Ascending aorta (tissue), 2 donors: ENCODE measurements around the gene SEMA5B. TPM values are rescaled to one million over a fixed set of nuclear protein-coding genes. Genes with fewer than 3 reads are reported as not detected.

Experiments
- DNase-seq, 2 donors: peaks; one replicate each; pipeline ENCODE4 v3.0.0-alpha.2; 2019; ENCODE audit warnings: low spot score in 2 of 2
- H3K27ac ChIP-seq, 2 donors: fragments of 200-600 bp; sonication (generic); one replicate each; pipeline ENCODE4 v1.5.1; 2016 to 2017; ENCODE audit warnings: mild to moderate bottlenecking in 1 of 2
- H3K27me3 ChIP-seq: fragments of 200-600 bp; sonication (generic); one replicate; pipeline ENCODE4 v1.5.1; 2017
- H3K36me3 ChIP-seq, 2 donors: fragments of 200-600 bp; sonication (generic); one replicate each; pipeline ENCODE4 v1.5.1; 2016
- H3K4me1 ChIP-seq, 2 donors: fragments of 200-600 bp; sonication (generic); one replicate each; pipeline ENCODE4 v1.5.1; 2016 to 2017; ENCODE audit warnings: mild to moderate bottlenecking in 1 of 2
- H3K4me3 ChIP-seq, 2 donors: fragments of 200-600 bp; sonication (generic); one replicate each; pipeline ENCODE4 v1.5.1; 2016 to 2017; ENCODE audit warnings: mild to moderate bottlenecking in 1 of 2
- H3K9me3 ChIP-seq, 2 donors: fragments of 200-600 bp; sonication (generic); one replicate each; pipeline ENCODE4 v1.5.1; 2016
- intact Hi-C: fragments of 100-400 bp; cut with DNase I; formaldehyde crosslinking; loops from one replicate; pipeline ENCODE4 v1.15.1; 2023
- total RNA-seq: library from RNA; depleted of rRNA; stranded (reverse); fragments of >200 nt; gene quantifications from one replicate; pipeline ENCODE4 v1.1.0, GENCODE V29; 2016
- TF ChIP-seq, protein P1 (sequence below), 3 experiments: fragments of 200-600 bp in 2 of 3; fragments of 450-650 bp in 1 of 3; sonication (generic) in 2 of 3; IDR thresholded peaks; one replicate each; pipeline ENCODE4 v1.5.1; 2016 to 2019; ENCODE audit warnings: antibody characterized with exemption in 3 of 3, mild to moderate bottlenecking in 1 of 3, moderate library complexity in 1 of 3

The SEMA5B gene
- total RNA-seq, 1 donor from 2014 or later, result 0.85 TPM

DNA sequence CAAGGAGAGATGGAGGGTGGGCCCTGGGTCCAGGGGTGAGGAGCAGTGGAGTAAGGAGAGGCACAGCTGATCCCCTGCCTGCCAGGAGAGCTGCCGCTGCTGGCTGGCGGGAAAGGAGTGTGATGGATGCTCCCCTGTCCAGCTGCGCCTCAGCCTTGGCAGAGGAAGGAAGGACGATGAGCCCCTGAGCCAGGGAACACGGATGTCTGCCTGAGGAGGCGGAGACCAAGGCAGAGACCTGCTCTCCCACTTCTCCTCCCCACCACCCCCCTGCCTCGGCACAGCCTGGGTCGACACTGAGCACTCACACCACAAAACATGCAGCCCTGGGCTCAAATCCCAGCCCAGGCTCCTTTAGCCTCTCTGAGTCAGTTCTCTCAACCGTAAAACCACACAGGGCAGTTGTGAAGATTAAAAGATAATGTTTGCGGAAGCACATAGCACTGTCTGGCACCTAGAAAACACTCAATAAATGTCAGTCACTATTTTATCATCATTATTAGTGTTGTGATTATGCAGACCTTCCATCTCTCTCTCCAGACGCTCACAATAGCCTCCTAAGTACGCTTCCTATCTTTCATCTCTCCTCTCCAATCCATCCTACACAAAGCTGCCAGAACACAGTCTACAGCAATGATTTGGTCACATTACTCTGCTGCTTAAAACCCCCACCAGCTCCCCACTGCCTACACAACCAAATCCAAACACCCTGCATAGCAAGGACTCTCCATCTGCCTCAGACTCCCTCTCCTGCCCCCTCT lies 52.2 kb downstream of the SEMA5B start:
- DNase-seq, result peak in 1 of 2 donors; percentile 66
- H3K27ac ChIP-seq, result peak overlapping the region; percentile 80 to 90
- H3K4me3 ChIP-seq, result no peak overlapping the region
- H3K27me3 ChIP-seq, result no peaks in the 10 kb centered on the region
- peaks cover 24 to 38% of the 10 kb centered on the region in 2 donors for H3K4me1 ChIP-seq
- TF ChIP-seq, protein P1, sequence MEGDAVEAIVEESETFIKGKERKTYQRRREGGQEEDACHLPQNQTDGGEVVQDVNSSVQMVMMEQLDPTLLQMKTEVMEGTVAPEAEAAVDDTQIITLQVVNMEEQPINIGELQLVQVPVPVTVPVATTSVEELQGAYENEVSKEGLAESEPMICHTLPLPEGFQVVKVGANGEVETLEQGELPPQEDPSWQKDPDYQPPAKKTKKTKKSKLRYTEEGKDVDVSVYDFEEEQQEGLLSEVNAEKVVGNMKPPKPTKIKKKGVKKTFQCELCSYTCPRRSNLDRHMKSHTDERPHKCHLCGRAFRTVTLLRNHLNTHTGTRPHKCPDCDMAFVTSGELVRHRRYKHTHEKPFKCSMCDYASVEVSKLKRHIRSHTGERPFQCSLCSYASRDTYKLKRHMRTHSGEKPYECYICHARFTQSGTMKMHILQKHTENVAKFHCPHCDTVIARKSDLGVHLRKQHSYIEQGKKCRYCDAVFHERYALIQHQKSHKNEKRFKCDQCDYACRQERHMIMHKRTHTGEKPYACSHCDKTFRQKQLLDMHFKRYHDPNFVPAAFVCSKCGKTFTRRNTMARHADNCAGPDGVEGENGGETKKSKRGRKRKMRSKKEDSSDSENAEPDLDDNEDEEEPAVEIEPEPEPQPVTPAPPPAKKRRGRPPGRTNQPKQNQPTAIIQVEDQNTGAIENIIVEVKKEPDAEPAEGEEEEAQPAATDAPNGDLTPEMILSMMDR (IDR thresholded peaks at IDR 0.05), result no peak
- no peaks in the 10 kb centered on the region for H3K36me3 ChIP-seq
- intact Hi-C loops, result loop anchor here (5.0 kb wide), 2 partner anchors 52 to 437 kb away; partner anchors contain the start of gene SEMA5B
- H3K9me3 ChIP-seq, result no peaks in the 10 kb centered on the region

DNA sequence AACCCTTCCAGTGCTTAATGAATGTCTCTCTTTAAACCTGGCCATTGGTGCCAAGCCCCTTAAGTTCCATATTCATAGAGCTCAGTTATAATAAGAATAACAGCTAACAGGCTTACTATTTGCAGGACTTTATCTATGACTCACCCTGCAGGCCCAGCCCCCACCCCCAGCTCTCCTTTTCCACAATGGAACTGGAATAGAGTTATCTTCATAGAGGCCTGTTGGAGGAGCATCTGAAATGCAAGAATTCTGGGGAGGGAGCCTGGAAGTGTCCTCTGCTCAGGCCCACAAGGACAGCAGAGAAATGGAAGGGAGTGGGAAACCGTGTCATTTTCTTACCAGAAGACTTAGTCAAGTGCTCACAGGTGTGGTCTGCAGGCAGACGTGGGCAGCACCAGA lies 52.8 kb downstream of the SEMA5B start:
- peak; percentile 42 to 88 for DNase-seq
- intact Hi-C loops, result loop anchor here (5.0 kb wide), 2 partner anchors 53 to 438 kb away; partner anchors contain the start of gene SEMA5B
- peaks cover 27 to 44% of the 10 kb centered on the region in 2 donors for H3K4me1 ChIP-seq

DNA sequence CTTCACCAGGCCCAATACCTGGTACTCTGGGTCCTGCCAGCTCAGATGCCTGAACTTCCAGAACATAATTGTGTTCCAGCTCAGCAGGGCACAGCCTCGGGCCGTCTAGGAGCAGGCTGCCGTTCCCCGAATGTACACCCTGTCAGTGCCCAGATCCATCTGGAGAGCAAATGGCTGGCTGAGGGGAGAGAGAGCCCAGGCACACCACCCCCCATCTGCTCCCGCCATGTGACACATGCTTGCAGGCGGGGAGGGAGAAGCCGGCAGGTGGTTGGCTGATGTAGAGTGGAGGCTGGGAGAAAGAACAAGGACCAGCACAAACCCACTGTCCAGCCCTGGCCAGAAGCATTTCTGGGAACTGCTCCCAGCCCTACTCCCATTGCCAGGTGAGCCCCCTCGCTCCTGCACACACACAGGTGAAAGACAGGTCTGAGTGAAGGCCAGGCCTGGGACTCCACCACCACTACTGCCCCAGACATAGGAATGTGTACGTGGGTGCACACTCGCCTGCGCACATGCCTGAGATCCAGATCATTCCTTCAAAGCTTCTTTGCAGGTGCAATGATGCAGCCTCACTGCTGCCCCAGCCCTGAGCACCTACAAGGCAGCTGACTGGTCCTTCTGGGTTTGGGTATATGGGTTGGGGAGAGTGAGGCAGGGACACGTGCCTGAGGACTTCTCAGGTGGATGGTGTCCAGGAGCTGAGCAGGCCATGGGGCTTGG lies 53.5 kb downstream of the SEMA5B start:
- peaks cover 27 to 49% of the 10 kb centered on the region in 2 donors for H3K4me1 ChIP-seq
- no peaks in the 10 kb centered on the region for H3K27me3 ChIP-seq
- H3K36me3 ChIP-seq, result no peaks in the 10 kb centered on the region
- no peaks in the 10 kb centered on the region for H3K9me3 ChIP-seq
- TF ChIP-seq, protein P1 (IDR thresholded peaks at IDR 0.05), result no peak
- peak overlapping the region; percentile 80 to 90 for H3K27ac ChIP-seq
- DNase-seq, result no peak
- no peak overlapping the region for H3K4me3 ChIP-seq
- intact Hi-C loops, result no loop called here

More for the DNA sequence above, 52.8 kb downstream of the SEMA5B start:
- no peaks in the 10 kb centered on the region for H3K9me3 ChIP-seq
- peak overlapping the region; percentile 80 to 90 for H3K27ac ChIP-seq
- H3K36me3 ChIP-seq, result no peaks in the 10 kb centered on the region
- H3K27me3 ChIP-seq, result no peaks in the 10 kb centered on the region
- TF ChIP-seq, protein P1 (IDR thresholded peaks at IDR 0.05), result no peak
- H3K4me3 ChIP-seq, result no peak overlapping the region

DNA sequence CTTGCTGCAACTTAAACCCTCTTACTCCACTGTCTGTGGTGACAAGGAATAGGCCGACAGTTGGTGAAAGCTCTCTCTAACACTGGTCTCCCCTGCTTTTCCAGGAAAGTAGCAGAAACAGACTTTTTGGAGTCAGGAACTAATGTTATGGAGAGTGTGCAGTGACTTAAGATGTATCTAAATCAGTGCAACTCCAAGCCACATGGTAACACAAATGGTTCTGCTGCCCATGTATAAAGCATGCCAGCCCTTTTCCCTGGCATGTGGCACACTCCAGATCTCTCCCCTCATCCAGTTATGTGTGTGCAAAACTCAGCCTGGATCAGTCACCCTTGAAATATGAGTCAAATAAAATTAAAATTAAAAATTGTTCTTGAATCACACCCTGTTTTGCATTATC lies 55.4 kb downstream of the SEMA5B start:
- Histone ChIP-seq H3K36me3 (no peaks in the 10 kb centered on the region), H3K27me3 (no peaks in the 10 kb centered on the region), H3K27ac (no peak overlapping the region), H3K9me3 (no peaks in the 10 kb centered on the region), H3K4me1 (peaks cover 18 to 35% of the 10 kb centered on the region in 2 donors), H3K4me3 (no peak overlapping the region)
- intact Hi-C loops, result no loop called here
- TF ChIP-seq, protein P1 (IDR thresholded peaks at IDR 0.05), result no peak
- no peak for DNase-seq

DNA sequence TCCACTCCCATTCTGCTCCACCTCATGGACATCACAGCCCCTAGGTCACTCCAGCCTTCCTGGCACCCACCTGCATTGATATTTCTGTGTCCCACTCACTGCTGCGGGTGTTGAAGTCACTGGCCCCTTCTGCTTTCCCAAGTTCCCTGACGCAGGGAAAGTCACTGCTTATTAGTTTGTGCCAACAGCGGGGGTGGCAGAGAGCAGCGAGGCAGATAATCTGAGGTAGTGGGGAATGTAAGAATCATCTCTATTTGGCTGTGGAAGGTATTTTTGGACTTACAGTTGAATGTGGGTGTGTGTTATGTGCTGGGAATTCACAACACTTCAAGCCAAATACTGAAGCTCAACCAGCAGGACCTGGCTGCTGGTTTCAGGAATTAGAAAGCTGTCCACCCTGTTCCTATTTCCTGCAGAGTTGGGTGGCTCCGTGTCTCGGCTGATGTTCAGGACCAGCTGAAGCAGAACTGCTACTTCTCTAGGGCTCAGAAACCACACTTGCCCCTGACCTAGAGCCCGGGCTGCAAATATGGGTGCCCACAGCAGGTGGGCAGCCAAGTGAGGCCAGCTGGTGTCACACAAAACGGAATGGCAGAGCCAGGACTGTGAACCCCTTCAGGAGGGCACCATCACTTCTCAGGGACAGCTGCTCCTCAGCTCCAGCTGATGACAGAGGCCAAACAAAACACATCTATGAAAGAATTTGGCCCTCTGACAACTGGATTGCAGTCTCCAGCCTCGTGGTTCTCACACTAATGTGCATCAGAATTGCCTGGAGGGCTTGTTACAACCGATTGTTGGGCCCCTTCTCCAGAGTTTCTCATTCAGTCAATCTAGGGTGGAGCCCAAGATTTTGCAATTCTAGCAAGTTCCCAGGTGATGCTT lies 57.7 kb downstream of the SEMA5B start:
- no peak overlapping the region for H3K4me3 ChIP-seq
- peak overlapping the region; percentile 29 to 42 for H3K27ac ChIP-seq
- no peaks in the 10 kb centered on the region for H3K27me3 ChIP-seq
- DNase-seq, result no peak
- no peaks in the 10 kb centered on the region for H3K36me3 ChIP-seq
- TF ChIP-seq, protein P1 (IDR thresholded peaks at IDR 0.05), result no peak
- intact Hi-C loops, result no loop called here
- H3K9me3 ChIP-seq, result no peaks in the 10 kb centered on the region
- H3K4me1 ChIP-seq, result peaks cover 11 to 29% of the 10 kb centered on the region in 2 donors
